Esophagus muscularis mucosa (tissue), 4 donors: Measurements from ENCODE around the gene FAR2. TPM values are rescaled to one million over a fixed set of nuclear protein-coding genes. Genes with fewer than 3 reads are reported as not detected.
"Not testable (repeated sequence)": the region's sequence is repeated elsewhere in the genome, so short reads cannot be mapped to it uniquely, and the experiment has no call there.

Experiments
- DNase-seq: peaks from one replicate; pipeline ENCODE4 v3.0.0-alpha.2; 2017; ENCODE audit errors: extremely low spot score
- H3K27ac ChIP-seq, 4 donors: fragments of 200-600 bp; sonication (generic); replicated peaks in 1 of 4; 1 replicate in 3 of 4; 2 replicates in 1 of 4; pipeline ENCODE4 v1.5.1; 2016 to 2019; ENCODE audit warnings: mild to moderate bottlenecking in 1 of 4
- H3K27me3 ChIP-seq, 4 donors: fragments of 200-600 bp; sonication (generic); one replicate each; pipeline versions ENCODE4 v1.5.1 to v1.6.0; 2016 to 2019
- H3K36me3 ChIP-seq, 4 donors: fragments of 200-600 bp; sonication (generic); one replicate each; pipeline ENCODE4 v1.5.1; 2016 to 2019
- H3K4me1 ChIP-seq, 4 donors: fragments of 200-600 bp; sonication (generic); one replicate each; pipeline ENCODE4 v1.5.1; 2016 to 2019
- H3K4me3 ChIP-seq, 4 donors: fragments of 200-600 bp; sonication (generic); 1 replicate in 2 of 4; 2 replicates in 2 of 4; pipeline ENCODE4 v1.5.1; 2016 to 2019; ENCODE audit warnings: mild to moderate bottlenecking in 4 of 4, moderate library complexity in 1 of 4
- H3K9me3 ChIP-seq, 4 donors: fragments of 200-600 bp; sonication (generic); 1 replicate in 3 of 4; 2 replicates in 1 of 4; pipeline ENCODE4 v1.5.1; 2016 to 2019
- CTCF ChIP-seq, 3 experiments: fragments of 200-600 bp in 2 of 3; fragments of 450-650 bp in 1 of 3; sonication (generic) in 2 of 3; IDR thresholded peaks; one replicate each; pipeline ENCODE4 v1.5.1; 2017 to 2019; ENCODE audit warnings: antibody characterized with exemption in 3 of 3, mild to moderate bottlenecking in 2 of 3, moderate library complexity in 1 of 3
- EP300 ChIP-seq: sonication (generic); formaldehyde crosslinking; IDR thresholded peaks from one replicate; pipeline ENCODE4 v1.6.1; 2017; ENCODE audit warnings: antibody characterized with exemption
- POLR2AphosphoS5 ChIP-seq, 2 donors: sonication (generic); formaldehyde crosslinking; IDR thresholded peaks; one replicate each; pipeline ENCODE4 v1.6.1; 2017; ENCODE audit warnings: antibody characterized with exemption in 2 of 2
- WGBS: methylation state at CpG from one replicate; pipeline ENCODE4 v1.1.5; 2018; 5-methylcytosine and 5-hydroxymethylcytosine counted together
- intact Hi-C: fragments of 100-400 bp; cut with DNase I; formaldehyde crosslinking; loops from one replicate; pipeline ENCODE4 v1.15.1; 2023
- total RNA-seq, 4 donors: library from RNA; depleted of rRNA; stranded (reverse); fragments of >200 nt; gene quantifications; one replicate each; pipeline versions ENCODE4 v1.1.0 to v1.2.1, GENCODE V29; 2016

FAR2 gene
- total RNA-seq, 4 donors from 2014 or later: 11.6 to 15.0 (median 11.9) TPM

GRCh38 chr12:29164477-29165393 lies 15.7 kb downstream of the FAR2 start:
- peak overlapping the region; percentile 71 to 80 (median 74) for H3K27ac ChIP-seq
- no peaks in the 10 kb centered on the region for H3K27me3 ChIP-seq
- peaks cover 9 to 59% (median 35%) of the 10 kb centered on the region in 4 donors for H3K4me1 ChIP-seq
- H3K36me3 ChIP-seq: no peaks in the 10 kb centered on the region
- TF ChIP-seq POLR2AphosphoS5 (IDR thresholded peaks at IDR 0.05): peak in 1 of 2 donors; percentile 27
- no peak for TF ChIP-seq CTCF (IDR thresholded peaks at IDR 0.05)
- no peaks in the 10 kb centered on the region for H3K9me3 ChIP-seq
- H3K4me3 ChIP-seq: peak overlapping the region in 3 of 4 donors; percentile 3 to 13 (median 9)
- no peak for DNase-seq
- 44% methylated on average over 7 of the region's 7 CpGs for WGBS
- intact Hi-C loops: no loop called here

DNA sequence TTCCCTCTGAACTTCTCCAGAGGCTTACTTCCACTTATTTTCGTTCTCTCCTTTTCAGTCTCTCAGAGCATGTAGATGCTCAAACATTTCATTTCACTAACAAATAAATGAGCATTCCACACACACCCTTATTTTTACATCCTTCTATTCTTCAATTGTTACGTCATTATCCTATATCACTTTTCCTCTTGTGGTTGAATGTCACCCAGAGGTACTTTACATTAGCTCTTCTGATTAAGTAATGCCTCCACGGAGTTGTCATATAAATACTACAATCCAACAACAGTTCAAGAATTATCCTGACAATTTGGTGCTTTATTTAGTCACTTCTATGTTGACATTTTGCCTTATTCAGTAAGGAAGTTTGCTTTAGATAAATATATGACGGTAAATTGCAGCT lies 18.4 kb downstream of the FAR2 start:
- 78% methylated on average over 4 of the region's 4 CpGs for WGBS
- peaks cover 0 to 10% (median 0%) of the 10 kb centered on the region in 4 donors for H3K36me3 ChIP-seq
- no peaks in the 10 kb centered on the region for H3K27me3 ChIP-seq
- H3K9me3 ChIP-seq: no peaks in the 10 kb centered on the region
- peaks cover 9 to 52% (median 29%) of the 10 kb centered on the region in 4 donors for H3K4me1 ChIP-seq
- TF ChIP-seq CTCF (IDR thresholded peaks at IDR 0.05) (no peak), EP300 (no peak)
- intact Hi-C loops: no loop called here
- no peak overlapping the region for H3K4me3 ChIP-seq
- H3K27ac ChIP-seq: no peak overlapping the region
- no peak for DNase-seq

- Histone ChIP-seq H3K4me3 (no peak overlapping the region), H3K9me3 (no peaks in the 10 kb centered on the region), H3K27ac (no peak overlapping the region), H3K36me3 (peaks cover 0 to 10% (median 0%) of the 10 kb centered on the region in 4 donors), H3K4me1 (peaks cover 9 to 52% (median 29%) of the 10 kb centered on the region in 4 donors), H3K27me3 (no peaks in the 10 kb centered on the region)
- DNase-seq: no peak
- TF ChIP-seq EP300 (no peak), CTCF (IDR thresholded peaks at IDR 0.05) (no peak)
- intact Hi-C loops: no loop called here
- WGBS: 69% methylated on average over 6 of the region's 6 CpGs
These were observed 18.9 kb downstream of the FAR2 start for GRCh38 chr12:29167988-29168387.

DNA sequence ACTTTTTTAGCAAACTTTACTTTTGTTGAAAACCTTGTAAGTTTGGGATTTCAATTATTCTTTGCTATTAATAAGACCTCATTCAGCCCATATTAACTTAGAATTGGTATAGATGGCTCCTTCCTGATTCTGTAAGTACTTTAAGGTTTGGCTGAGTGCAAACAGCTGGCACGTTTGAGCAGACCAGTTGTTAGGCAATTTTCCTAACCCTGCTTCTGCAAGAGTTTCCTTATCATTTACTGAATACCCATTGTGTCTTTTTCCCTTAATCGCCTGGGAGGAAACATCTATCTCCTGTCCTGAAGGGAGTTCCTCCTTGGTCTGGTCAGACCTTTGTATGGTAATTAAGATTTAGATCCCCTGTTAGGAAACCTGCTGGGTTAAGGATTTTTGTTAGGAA lies 20.9 kb downstream of the FAR2 start:
- intact Hi-C loops, H3K4me3 ChIP-seq, H3K27me3 ChIP-seq, H3K9me3 ChIP-seq, DNase-seq: not testable (repeated sequence)
- Histone ChIP-seq H3K4me1 (peaks cover 0 to 39% (median 17%) of the 10 kb centered on the region in 4 donors), H3K36me3 (peaks cover 0 to 10% (median 0%) of the 10 kb centered on the region in 4 donors), H3K27ac (peak overlapping the region in 1 of 4 donors; percentile 28)
- WGBS: 62% methylated on average over 2 of the region's 2 CpGs

- peaks cover 0 to 33% (median 11%) of the 10 kb centered on the region in 4 donors for H3K4me1 ChIP-seq
- H3K9me3 ChIP-seq, H3K27me3 ChIP-seq, DNase-seq, intact Hi-C loops, H3K4me3 ChIP-seq: not testable (repeated sequence)
- peaks cover 0 to 10% (median 0%) of the 10 kb centered on the region in 4 donors for H3K36me3 ChIP-seq
- 85% methylated on average over 5 of the region's 5 CpGs for WGBS
- H3K27ac ChIP-seq: peak overlapping the region in 1 of 4 donors; percentile 28
These were observed 21.5 kb downstream of the FAR2 start for GRCh38 chr12:29170478-29171084.
